GM18507 (cell line): Measurements from ENCODE around the gene RAMAC.
"Not testable (repeated sequence)": the region's sequence is repeated elsewhere in the genome, so short reads cannot be mapped to it uniquely, and the experiment has no call there.

Experiments
- DNase-seq: peaks from one replicate; pipeline ENCODE4 v3.0.0; 2011; ENCODE audit warnings: low read depth; ENCODE audit not compliant: insufficient read length; ENCODE audit errors: extremely low spot score
- FAIRE-seq: peaks from 2 replicates; lab custom pipeline; 2011; peaks lifted over from hg19 to GRCh38; lab: Jason Lieb, UNC

Gene RAMAC

GRCh38 chr15:82964890-82965289 lies 21.1 kb upstream of the RAMAC start:
- no peak for FAIRE-seq
- DNase-seq, result no peak

GRCh38 chr15:82966671-82967071 lies 19.3 kb upstream of the RAMAC start:
- peak; percentile 64 for FAIRE-seq
- DNase-seq, result no peak

- FAIRE-seq, result no peak
Measured at GRCh38 chr15:82968066-82968465, 17.9 kb upstream of the RAMAC start.

GRCh38 chr15:82969353-82969752 lies 16.7 kb upstream of the RAMAC start:
- FAIRE-seq, result no peak
- no peak for DNase-seq

More at GRCh38 chr15:82968066-82968465, 17.9 kb upstream of the RAMAC start:
- no peak for DNase-seq

- FAIRE-seq, result no peak
Measured at GRCh38 chr15:82970078-82970686, 15.8 kb upstream of the RAMAC start.

GRCh38 chr15:82970696-82971095 lies 15.3 kb upstream of the RAMAC start:
- FAIRE-seq (no peak), DNase-seq (no peak)

More at GRCh38 chr15:82970078-82970686, 15.8 kb upstream of the RAMAC start:
- no peak for DNase-seq

- DNase-seq (no peak), FAIRE-seq (no peak)
Measured at GRCh38 chr15:82971218-82971984, 14.6 kb upstream of the RAMAC start.

- DNase-seq (no peak), FAIRE-seq (no peak)
Measured at GRCh38 chr15:82972990-82973389, 13.0 kb upstream of the RAMAC start.

- FAIRE-seq (no peak), DNase-seq (no peak)
Measured at GRCh38 chr15:82977076-82977475, 8.9 kb upstream of the RAMAC start.

GRCh38 chr15:82978438-82978837 lies 7.6 kb upstream of the RAMAC start:
- DNase-seq, result no peak

GRCh38 chr15:82979726-82980125 lies 6.3 kb upstream of the RAMAC start:
- DNase-seq, result no peak
- no peak for FAIRE-seq

More at GRCh38 chr15:82978438-82978837, 7.6 kb upstream of the RAMAC start:
- FAIRE-seq, result no peak

GRCh38 chr15:82980981-82981380 lies 5.0 kb upstream of the RAMAC start:
- DNase-seq, result no peak
- no peak for FAIRE-seq

- DNase-seq, result no peak
- no peak for FAIRE-seq
Measured at GRCh38 chr15:82986442-82986780, 401 bp downstream of the RAMAC start.

GRCh38 chr15:82992436-82992998 lies 6.5 kb downstream of the RAMAC start:
- FAIRE-seq, result no peak
- no peak for DNase-seq

GRCh38 chr15:82993144-82993543 lies 7.1 kb downstream of the RAMAC start:
- FAIRE-seq (no peak), DNase-seq (no peak)

GRCh38 chr15:82995076-82995475 lies 9.1 kb downstream of the RAMAC start:
- no peak for FAIRE-seq
- no peak for DNase-seq

GRCh38 chr15:82995938-82996337 lies 9.9 kb downstream of the RAMAC start:
- DNase-seq (no peak), FAIRE-seq (no peak)

- FAIRE-seq (no peak), DNase-seq (no peak)
Measured at GRCh38 chr15:82999426-82999825, 13.4 kb downstream of the RAMAC start.

GRCh38 chr15:82999905-83000671 lies 14.1 kb downstream of the RAMAC start:
- DNase-seq, result peak; percentile 17
- peak; percentile 78 for FAIRE-seq

- not testable (repeated sequence) for FAIRE-seq, DNase-seq
Measured at GRCh38 chr15:83000672-83001031, 14.6 kb downstream of the RAMAC start.
